Measurements from ENCODE around the gene CYLD.

The CYLD gene

DNA sequence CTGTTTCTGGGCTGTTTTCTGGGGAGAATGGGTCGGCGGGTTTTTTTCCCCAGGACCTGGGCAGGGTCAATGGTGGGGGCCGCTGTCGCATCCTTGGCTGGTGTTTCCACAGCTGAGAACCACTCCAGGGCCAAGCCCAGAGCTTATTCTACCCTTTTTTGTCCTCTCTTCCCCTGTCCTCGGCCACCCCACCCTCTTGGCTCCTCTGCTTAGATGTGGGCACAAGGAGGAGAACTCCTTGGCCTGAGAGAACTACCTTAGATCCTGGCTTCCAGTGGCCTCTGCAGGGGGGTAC, 44.5 kb upstream of the CYLD start:
- no peaks in the 10 kb centered on the region for H3K36me3 ChIP-seq (ENCODE audit: insufficient read depth, low read length)
- no peak for TF ChIP-seq POLR2AphosphoS5 (IDR thresholded peaks at IDR 0.05; ENCODE audit: borderline replicate concordance, low read depth, low read length)
- no peak for TF ChIP-seq FOXP2 (optimal IDR thresholded peaks at IDR 0.05; ENCODE audit: control extremely low read depth, extremely low read length, insufficient read depth)
- TF ChIP-seq EZH2 (IDR thresholded peaks at IDR 0.05) = no peak
- H3K4me3 ChIP-seq = no peak overlapping the region
- H3K9ac ChIP-seq (ENCODE audit: insufficient read length) = no peak overlapping the region
- H3K9me3 ChIP-seq (ENCODE audit: low read depth, low read length) = no peaks in the 10 kb centered on the region
- DNase-seq (ENCODE audit: low read depth, low spot score) = no peak
- no peak overlapping the region for H3K27ac ChIP-seq

DNA sequence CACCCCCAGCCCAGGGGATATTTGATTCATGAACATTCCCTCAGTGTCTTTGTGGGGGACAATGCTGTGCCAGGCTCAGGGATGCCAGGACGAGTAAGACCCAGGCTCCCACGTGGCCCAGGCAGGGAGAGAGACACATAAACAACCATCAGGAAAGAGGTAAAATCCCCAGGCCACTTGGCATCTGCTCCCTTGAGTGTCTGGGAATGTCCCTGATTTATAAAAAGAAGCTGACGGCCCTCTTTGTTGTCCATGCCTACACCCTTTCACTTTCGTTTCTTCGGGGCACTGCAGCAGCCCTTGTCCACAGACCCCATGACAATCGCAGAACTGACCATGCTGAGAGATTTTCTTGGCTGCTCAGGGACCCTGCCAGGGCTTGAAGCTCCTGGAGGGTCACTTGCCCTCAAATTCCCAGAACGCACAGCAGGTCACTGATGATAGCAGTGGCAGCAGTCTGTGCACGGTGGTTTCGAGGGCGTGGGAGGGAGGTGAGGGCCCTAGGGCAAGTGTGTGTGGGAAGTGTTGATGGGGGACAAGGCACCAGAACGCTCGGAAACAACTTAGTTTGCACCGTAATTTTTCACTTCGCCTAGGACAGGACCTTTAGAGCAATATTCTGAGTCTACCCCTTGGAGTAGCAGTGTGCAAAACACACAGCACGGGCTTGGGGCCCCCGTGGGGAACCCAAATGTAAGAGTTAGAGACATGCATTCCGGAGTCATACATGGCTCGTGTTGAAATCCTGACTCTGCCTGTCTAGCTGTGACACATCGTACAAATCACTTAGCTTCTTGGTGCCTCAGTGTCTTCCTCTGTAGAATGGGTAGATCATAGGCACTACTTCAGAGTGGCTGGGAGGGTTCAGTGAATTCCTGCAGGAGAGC, 43.8 kb upstream of the CYLD start:
- DNase-seq (ENCODE audit: low read depth, low spot score) = no peak
- no peak overlapping the region for H3K27ac ChIP-seq
- H3K9ac ChIP-seq (ENCODE audit: insufficient read length) = no peak overlapping the region
- H3K4me3 ChIP-seq = no peak overlapping the region
- TF ChIP-seq POLR2AphosphoS5 (IDR thresholded peaks at IDR 0.05; ENCODE audit: borderline replicate concordance, low read depth, low read length) (no peak), EZH2 (IDR thresholded peaks at IDR 0.05) (no peak)
- H3K36me3 ChIP-seq (ENCODE audit: insufficient read depth, low read length) = no peaks in the 10 kb centered on the region
- no peaks in the 10 kb centered on the region for H3K9me3 ChIP-seq (ENCODE audit: low read depth, low read length)

DNA sequence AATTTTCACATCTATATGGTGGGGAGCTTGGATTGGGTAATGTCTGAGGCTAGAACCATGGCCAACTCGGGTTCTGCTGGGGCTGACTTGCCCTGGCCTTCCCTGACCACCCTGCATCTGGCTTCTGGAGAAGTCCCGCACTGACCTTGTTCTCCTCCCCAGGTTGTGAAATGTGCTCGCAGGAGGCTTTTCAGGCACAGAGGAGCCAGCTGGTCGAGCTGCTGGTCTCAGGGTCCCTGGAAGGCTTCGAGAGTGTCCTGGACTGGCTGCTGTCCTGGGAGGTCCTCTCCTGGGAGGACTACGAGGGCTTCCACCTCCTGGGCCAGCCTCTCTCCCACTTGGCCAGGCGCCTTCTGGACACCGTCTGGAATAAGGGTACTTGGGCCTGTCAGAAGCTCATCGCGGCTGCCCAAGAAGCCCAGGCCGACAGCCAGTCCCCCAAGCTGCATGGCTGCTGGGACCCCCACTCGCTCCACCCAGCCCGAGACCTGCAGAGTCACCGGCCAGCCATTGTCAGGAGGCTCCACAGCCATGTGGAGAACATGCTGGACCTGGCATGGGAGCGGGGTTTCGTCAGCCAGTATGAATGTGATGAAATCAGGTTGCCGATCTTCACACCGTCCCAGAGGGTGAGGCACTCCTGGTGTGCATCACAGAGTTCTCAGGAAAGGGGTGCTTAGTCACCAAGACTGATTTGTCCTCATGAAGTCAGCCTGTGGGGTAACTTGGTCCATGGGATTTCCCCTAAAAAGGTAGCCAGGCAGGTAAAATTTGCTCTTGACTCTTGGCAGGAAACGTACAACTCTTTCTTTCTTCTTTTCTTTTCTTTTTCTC, 42.3 kb upstream of the CYLD start:
- no peak overlapping the region for H3K9ac ChIP-seq (ENCODE audit: insufficient read length)
- H3K36me3 ChIP-seq (ENCODE audit: insufficient read depth, low read length) = no peaks in the 10 kb centered on the region
- no peak for DNase-seq (ENCODE audit: low read depth, low spot score)
- no peaks in the 10 kb centered on the region for H3K9me3 ChIP-seq (ENCODE audit: low read depth, low read length)
- H3K27ac ChIP-seq = no peak overlapping the region
- TF ChIP-seq FOXP2 (optimal IDR thresholded peaks at IDR 0.05; ENCODE audit: control extremely low read depth, extremely low read length, insufficient read depth) (no peak), EZH2 (IDR thresholded peaks at IDR 0.05) (no peak), POLR2AphosphoS5 (IDR thresholded peaks at IDR 0.05; ENCODE audit: borderline replicate concordance, low read depth, low read length) (no peak)
- no peak overlapping the region for H3K4me3 ChIP-seq

DNA sequence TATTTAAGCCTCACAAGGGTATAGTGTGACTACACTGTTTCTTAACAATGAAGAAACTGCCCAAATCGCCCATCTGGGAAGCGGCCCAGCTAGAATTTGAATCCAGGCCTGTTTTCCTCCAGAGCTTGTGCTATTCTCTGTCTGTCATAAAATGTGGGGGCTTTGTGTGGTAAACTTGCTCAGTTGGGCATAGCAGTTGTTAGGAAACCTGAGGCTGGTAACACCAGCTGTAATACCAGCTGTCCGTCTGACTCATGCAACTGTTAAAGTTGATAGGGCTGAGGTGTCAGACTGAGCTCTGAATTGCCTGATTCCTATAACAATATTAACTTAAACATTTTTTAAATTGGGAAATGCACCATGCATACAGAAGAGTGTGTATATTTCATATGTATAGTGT, 39.2 kb upstream of the CYLD start:
- H3K9me3 ChIP-seq (ENCODE audit: low read depth, low read length) = no peaks in the 10 kb centered on the region
- no peak overlapping the region for H3K9ac ChIP-seq (ENCODE audit: insufficient read length)
- no peak for TF ChIP-seq FOXP2 (optimal IDR thresholded peaks at IDR 0.05; ENCODE audit: control extremely low read depth, extremely low read length, insufficient read depth)
- no peak for TF ChIP-seq EZH2 (IDR thresholded peaks at IDR 0.05)
- no peak for TF ChIP-seq POLR2AphosphoS5 (IDR thresholded peaks at IDR 0.05; ENCODE audit: borderline replicate concordance, low read depth, low read length)
- H3K27ac ChIP-seq = no peak overlapping the region
- no peak for DNase-seq (ENCODE audit: low read depth, low spot score)
- H3K4me3 ChIP-seq = no peak overlapping the region
- no peaks in the 10 kb centered on the region for H3K36me3 ChIP-seq (ENCODE audit: insufficient read depth, low read length)

DNA sequence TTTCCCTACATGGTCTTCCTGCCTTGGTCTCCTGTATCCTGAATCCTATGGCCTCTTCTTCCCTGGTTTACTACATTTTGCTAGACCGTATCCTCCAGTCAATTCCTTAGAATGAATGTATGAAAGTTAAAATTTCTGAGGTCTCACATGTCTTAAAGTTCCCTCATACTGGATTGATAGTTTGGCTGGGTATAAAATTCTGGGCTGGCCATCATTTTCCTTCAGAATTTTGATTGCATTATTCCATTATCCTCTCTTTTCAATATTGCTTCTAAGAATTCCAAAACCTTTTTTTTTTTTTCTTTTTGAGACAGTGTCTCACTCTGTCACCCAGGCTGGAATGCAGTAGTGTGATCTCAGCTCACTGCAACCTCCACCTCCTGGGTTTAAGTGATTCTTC, 37.6 kb upstream of the CYLD start:
- no peak overlapping the region for H3K9ac ChIP-seq (ENCODE audit: insufficient read length)
- H3K27ac ChIP-seq = no peak overlapping the region
- TF ChIP-seq EZH2 (IDR thresholded peaks at IDR 0.05) = no peak
- no peak for TF ChIP-seq POLR2AphosphoS5 (IDR thresholded peaks at IDR 0.05; ENCODE audit: borderline replicate concordance, low read depth, low read length)
- no peak for TF ChIP-seq FOXP2 (optimal IDR thresholded peaks at IDR 0.05; ENCODE audit: control extremely low read depth, extremely low read length, insufficient read depth)
- no peak for DNase-seq (ENCODE audit: low read depth, low spot score)
- H3K9me3 ChIP-seq (ENCODE audit: low read depth, low read length) = no peaks in the 10 kb centered on the region
- no peaks in the 10 kb centered on the region for H3K36me3 ChIP-seq (ENCODE audit: insufficient read depth, low read length)
- no peak overlapping the region for H3K4me3 ChIP-seq

DNA sequence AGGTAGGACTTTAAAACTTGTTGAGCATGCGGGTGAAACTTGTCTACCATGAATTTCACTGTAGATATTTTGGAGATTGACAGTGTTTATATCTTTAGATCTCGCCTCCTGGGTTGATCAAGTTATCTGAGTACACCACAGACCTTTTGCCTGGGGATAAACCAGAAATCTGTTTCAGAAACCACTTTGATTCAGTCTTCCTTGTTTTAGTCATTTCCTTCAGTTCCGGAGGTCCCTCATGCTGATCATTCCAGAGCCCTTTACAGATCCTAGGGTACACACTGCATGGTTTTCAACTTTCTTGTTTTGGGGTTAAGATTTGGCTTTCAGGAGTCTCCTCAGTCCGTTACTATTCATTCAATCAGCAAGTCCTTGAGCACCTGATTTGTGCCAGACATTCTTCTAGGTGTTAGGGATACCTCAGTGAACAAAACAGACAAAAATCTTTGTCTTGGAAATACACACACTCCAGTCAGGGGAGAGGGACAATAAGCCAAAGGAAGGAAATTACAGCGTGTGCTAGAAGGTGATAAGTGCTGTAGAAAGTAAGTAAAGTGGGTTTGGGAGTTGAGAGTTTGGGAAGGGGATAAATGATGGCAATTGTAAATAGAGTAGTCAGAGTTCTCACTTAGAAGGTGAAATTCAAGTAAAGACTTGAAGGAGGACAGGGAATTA, 36.3 kb upstream of the CYLD start:
- Histone ChIP-seq H3K36me3 (ENCODE audit: insufficient read depth, low read length) (no peaks in the 10 kb centered on the region), H3K4me3 (no peak overlapping the region), H3K9me3 (ENCODE audit: low read depth, low read length) (no peaks in the 10 kb centered on the region), H3K27ac (no peak overlapping the region), H3K9ac (ENCODE audit: insufficient read length) (no peak overlapping the region)
- no peak for TF ChIP-seq POLR2AphosphoS5 (IDR thresholded peaks at IDR 0.05; ENCODE audit: borderline replicate concordance, low read depth, low read length)
- TF ChIP-seq FOXP2 (optimal IDR thresholded peaks at IDR 0.05; ENCODE audit: control extremely low read depth, extremely low read length, insufficient read depth) = no peak
- no peak for TF ChIP-seq EZH2 (IDR thresholded peaks at IDR 0.05)
- DNase-seq (ENCODE audit: low read depth, low spot score) = no peak

DNA sequence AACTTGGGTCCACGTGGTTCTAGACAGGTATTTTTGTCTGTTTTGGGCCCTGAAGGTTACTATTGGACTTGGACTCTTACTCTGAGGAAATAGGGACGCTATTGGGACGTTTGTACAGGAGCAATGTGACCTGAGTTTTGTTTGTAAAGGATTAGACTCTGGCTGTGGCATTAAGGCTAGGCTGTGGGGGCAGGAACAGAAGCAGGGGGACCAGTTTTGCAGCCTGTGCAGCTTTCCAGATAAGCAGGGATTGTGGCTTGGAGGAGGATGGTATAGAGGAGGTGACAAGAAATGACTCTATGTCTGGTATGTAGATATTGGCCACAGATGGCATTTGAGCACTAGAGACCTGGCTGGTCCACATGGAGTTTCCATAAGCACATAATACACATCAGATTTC, 35.6 kb upstream of the CYLD start:
- H3K9ac ChIP-seq (ENCODE audit: insufficient read length) = no peak overlapping the region
- H3K27ac ChIP-seq = no peak overlapping the region
- no peak for TF ChIP-seq POLR2AphosphoS5 (IDR thresholded peaks at IDR 0.05; ENCODE audit: borderline replicate concordance, low read depth, low read length)
- no peak for TF ChIP-seq EZH2 (IDR thresholded peaks at IDR 0.05)
- TF ChIP-seq FOXP2 (optimal IDR thresholded peaks at IDR 0.05; ENCODE audit: control extremely low read depth, extremely low read length, insufficient read depth) = no peak
- DNase-seq (ENCODE audit: low read depth, low spot score) = no peak
- H3K4me3 ChIP-seq = no peak overlapping the region
- no peaks in the 10 kb centered on the region for H3K9me3 ChIP-seq (ENCODE audit: low read depth, low read length)
- no peaks in the 10 kb centered on the region for H3K36me3 ChIP-seq (ENCODE audit: insufficient read depth, low read length)

DNA sequence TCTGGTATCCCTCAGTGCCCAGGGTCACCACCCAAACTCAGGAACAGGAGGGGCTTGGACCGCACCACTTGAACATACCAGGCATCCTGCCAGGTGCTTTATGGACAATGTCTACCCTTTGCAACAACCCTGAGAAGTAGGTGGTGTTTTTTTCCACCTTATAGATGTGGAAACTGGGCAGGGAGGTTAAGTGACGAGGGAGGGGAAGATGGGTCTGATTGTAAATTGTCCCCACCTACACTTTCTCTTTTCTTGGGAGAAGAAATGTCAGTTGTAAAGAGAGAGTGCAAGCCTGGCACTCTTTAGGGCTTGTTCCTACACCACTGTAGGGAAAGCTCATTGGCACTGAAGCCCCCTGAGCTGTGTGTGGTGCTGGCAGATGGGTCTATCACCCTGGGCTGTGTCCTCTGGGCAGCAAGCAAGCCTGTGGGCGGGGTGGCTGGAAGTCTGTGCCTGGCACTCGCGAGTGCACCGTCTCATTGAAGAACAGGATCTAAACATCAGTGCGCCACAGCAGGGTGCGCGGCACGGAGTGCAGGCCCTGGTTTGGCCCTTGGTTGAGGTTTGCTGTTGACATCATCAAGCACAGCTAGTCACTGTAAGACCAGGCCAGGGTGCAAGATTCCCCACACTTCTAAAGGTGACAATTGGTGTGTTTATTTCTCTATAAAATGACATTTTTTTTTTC, 33.4 kb upstream of the CYLD start:
- Histone ChIP-seq H3K9ac (ENCODE audit: insufficient read length) (no peak overlapping the region), H3K4me3 (no peak overlapping the region), H3K27ac (no peak overlapping the region), H3K9me3 (ENCODE audit: low read depth, low read length) (no peaks in the 10 kb centered on the region), H3K36me3 (ENCODE audit: insufficient read depth, low read length) (no peaks in the 10 kb centered on the region)
- no peak for DNase-seq (ENCODE audit: low read depth, low spot score)
- TF ChIP-seq EZH2 (IDR thresholded peaks at IDR 0.05) = no peak
- no peak for TF ChIP-seq POLR2AphosphoS5 (IDR thresholded peaks at IDR 0.05; ENCODE audit: borderline replicate concordance, low read depth, low read length)
- no peak for TF ChIP-seq FOXP2 (optimal IDR thresholded peaks at IDR 0.05; ENCODE audit: control extremely low read depth, extremely low read length, insufficient read depth)
